Erythroblast (primary cell): ENCODE measurements around the gene MYO10.

Experiments used
- GATA1 ChIP-seq: IDR thresholded peaks from 2 replicates; pipeline ENCODE4 v1.6.1; 2011; ENCODE audit warnings: low read depth, mild to moderate bottlenecking, control low read depth, low read length, moderate library complexity
- POLR2A ChIP-seq: IDR thresholded peaks from 2 replicates; pipeline ENCODE4 v1.6.1; 2011; ENCODE audit warnings: mild to moderate bottlenecking, low read length

DNA sequence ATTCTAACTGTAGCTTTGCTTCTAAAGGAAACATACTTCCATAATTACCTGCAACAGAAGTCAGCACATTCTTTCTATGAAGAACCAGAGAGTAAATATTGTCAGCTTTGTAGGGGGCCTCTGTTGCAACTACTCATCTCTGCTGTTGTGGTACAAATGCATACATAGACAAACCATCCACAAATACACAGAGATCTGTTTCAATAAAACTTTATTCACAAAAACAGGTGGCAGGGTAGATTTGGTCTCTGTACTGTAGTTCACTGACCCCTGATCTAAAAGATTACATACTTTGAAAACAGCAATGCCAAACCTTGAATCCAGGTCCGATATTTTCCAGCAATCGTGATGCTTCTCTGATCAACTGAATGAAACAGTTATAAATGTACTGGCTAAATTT is 274.4 kb downstream of the MYO10 start:
- TF ChIP-seq POLR2A (no peak), GATA1 (no peak)
